ENCODE measurements around the gene GFOD2.

DNA sequence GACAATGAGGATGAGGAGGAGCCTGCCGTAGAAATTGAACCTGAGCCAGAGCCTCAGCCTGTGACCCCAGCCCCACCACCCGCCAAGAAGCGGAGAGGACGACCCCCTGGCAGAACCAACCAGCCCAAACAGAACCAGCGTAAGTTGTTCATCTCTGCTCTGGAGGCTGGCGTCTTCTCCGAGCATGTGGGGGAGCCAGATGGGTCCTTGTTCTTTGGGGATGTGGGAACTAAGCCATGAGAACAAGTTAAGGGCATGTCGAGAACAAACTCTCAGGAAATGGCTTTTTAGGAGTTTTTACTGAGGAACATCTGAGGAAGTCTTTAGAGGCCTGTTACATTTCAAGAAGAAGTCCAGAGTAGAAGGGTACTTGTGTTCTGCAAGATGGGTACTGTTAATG is 82.4 kb downstream of the GFOD2 start:
- TF ChIP-seq, protein P1, sequence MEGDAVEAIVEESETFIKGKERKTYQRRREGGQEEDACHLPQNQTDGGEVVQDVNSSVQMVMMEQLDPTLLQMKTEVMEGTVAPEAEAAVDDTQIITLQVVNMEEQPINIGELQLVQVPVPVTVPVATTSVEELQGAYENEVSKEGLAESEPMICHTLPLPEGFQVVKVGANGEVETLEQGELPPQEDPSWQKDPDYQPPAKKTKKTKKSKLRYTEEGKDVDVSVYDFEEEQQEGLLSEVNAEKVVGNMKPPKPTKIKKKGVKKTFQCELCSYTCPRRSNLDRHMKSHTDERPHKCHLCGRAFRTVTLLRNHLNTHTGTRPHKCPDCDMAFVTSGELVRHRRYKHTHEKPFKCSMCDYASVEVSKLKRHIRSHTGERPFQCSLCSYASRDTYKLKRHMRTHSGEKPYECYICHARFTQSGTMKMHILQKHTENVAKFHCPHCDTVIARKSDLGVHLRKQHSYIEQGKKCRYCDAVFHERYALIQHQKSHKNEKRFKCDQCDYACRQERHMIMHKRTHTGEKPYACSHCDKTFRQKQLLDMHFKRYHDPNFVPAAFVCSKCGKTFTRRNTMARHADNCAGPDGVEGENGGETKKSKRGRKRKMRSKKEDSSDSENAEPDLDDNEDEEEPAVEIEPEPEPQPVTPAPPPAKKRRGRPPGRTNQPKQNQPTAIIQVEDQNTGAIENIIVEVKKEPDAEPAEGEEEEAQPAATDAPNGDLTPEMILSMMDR (IDR thresholded peaks at IDR 0.05) = no peak
- TF ChIP-seq POLR2A (IDR thresholded peaks at IDR 0.05) = no peak
